Osteoblast (primary cell): ENCODE data around the gene KRTAP10-4. TPM values are rescaled to one million over a fixed set of nuclear protein-coding genes. Genes with fewer than 3 reads are reported as not detected.

Experiments used
- DNase-seq: peaks from one replicate; pipeline ENCODE4 v3.0.0; 2011; ENCODE audit warnings: low spot score, mixed read lengths; ENCODE audit not compliant: insufficient read length; ENCODE audit errors: missing footprints
- H2AFZ ChIP-seq: 2 replicates; pipeline ENCODE4 v1.6.0; 2011; ENCODE audit warnings: mild to moderate bottlenecking, low read length
- H3K27ac ChIP-seq: 2 replicates; pipeline ENCODE4 v1.5.1; 2011; ENCODE audit warnings: mild to moderate bottlenecking, low read depth, low read length, moderate library complexity
- H3K27me3 ChIP-seq: 2 replicates; pipeline ENCODE4 v1.6.0; 2012; ENCODE audit warnings: mild to moderate bottlenecking, control low read depth, inconsistent platforms, low read length, moderate library complexity; ENCODE audit not compliant: insufficient read depth
- H3K36me3 ChIP-seq: 2 replicates; pipeline ENCODE4 v1.5.1; 2011; ENCODE audit warnings: mild to moderate bottlenecking, low read length, control low read depth, moderate library complexity; ENCODE audit not compliant: insufficient read depth
- H3K4me1 ChIP-seq: 2 replicates; pipeline ENCODE4 v1.5.1; 2011; ENCODE audit warnings: mild to moderate bottlenecking, low read length, control low read depth, moderate library complexity; ENCODE audit not compliant: insufficient read depth
- H3K4me2 ChIP-seq: 2 replicates; pipeline ENCODE4 v1.6.0; 2011; ENCODE audit warnings: mild to moderate bottlenecking, low read length; ENCODE audit not compliant: insufficient read depth
- H3K4me3 ChIP-seq: fragments of 200-600 bp; sonication (generic); 3 replicates; pipeline ENCODE4 v1.5.1; 2012; ENCODE audit warnings: mild to moderate bottlenecking, low read length, inconsistent platforms; ENCODE audit not compliant: insufficient read depth
- H3K79me2 ChIP-seq: 2 replicates; pipeline ENCODE4 v1.6.0; 2012; ENCODE audit warnings: mild to moderate bottlenecking, low read length, control low read depth, inconsistent platforms; ENCODE audit not compliant: insufficient read depth
- H3K9me3 ChIP-seq: 2 replicates; pipeline ENCODE4 v1.5.1; 2011; ENCODE audit warnings: low read depth, low read length, control low read depth
- H4K20me1 ChIP-seq: 2 replicates; pipeline ENCODE4 v1.6.0; 2012; ENCODE audit warnings: mild to moderate bottlenecking, low read length, control low read depth; ENCODE audit not compliant: insufficient read depth
- total RNA-seq: library from RNA; depleted of rRNA; stranded (reverse); fragments of >200 nt; gene quantifications from 2 replicates; pipeline ENCODE4 v1.2.3, GENCODE V29; 2012
- TF ChIP-seq, protein P1 (sequence below): IDR thresholded peaks from 2 replicates; pipeline ENCODE4 v1.5.1; 2011; ENCODE audit warnings: mild to moderate bottlenecking, low read depth, low read length, moderate library complexity; ENCODE audit errors: extremely low read depth

The KRTAP10-4 gene
- total RNA-seq, 1 donor = not detected

DNA sequence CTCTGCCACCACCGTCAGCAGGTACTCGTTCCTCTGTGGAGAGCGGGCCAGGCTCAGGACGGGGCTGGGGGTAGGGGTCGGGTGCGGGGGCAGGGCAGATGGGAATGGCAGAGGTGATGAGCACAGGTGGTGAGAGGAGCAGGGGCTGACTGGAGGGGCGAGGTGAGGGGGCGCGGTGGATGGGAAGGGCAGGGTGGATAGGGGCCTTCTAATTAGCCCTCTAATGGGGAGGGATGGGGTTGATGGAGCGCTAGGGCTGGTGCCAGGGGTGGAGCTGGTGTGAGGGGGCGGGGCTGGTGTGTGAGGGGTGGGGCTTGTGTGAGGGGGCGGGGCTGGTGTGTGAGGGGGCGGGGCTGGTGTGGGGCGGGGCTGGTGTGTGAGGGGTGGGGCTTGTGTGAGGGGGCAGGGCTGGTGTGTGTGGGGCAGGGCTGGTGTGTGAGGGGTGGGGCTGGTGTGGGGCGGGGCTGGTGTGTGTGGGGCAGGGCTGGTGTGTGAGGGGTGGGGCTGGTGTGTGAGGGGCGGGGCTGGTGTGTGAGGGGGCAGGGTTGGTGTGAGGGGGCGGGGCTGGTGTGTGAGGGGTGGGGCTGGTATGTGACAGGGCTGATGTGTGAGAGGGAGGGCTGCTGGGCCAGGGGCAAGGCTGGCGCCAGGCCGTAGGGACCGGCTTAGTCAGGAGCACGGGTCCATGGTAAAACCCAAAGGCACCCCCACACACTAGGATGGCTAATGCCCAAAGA is 39.5 kb upstream of the KRTAP10-4 start:
- Histone ChIP-seq H3K4me2 (no peak overlapping the region), H3K27ac (no peak overlapping the region), H4K20me1 (no peaks in the 10 kb centered on the region), H2AFZ (no peak overlapping the region), H3K4me3 (no peak overlapping the region), H3K36me3 (no peaks in the 10 kb centered on the region), H3K4me1 (no peaks in the 10 kb centered on the region), H3K27me3 (no peaks in the 10 kb centered on the region), H3K9me3 (no peaks in the 10 kb centered on the region), H3K79me2 (no peaks in the 10 kb centered on the region)
- TF ChIP-seq, protein P1, sequence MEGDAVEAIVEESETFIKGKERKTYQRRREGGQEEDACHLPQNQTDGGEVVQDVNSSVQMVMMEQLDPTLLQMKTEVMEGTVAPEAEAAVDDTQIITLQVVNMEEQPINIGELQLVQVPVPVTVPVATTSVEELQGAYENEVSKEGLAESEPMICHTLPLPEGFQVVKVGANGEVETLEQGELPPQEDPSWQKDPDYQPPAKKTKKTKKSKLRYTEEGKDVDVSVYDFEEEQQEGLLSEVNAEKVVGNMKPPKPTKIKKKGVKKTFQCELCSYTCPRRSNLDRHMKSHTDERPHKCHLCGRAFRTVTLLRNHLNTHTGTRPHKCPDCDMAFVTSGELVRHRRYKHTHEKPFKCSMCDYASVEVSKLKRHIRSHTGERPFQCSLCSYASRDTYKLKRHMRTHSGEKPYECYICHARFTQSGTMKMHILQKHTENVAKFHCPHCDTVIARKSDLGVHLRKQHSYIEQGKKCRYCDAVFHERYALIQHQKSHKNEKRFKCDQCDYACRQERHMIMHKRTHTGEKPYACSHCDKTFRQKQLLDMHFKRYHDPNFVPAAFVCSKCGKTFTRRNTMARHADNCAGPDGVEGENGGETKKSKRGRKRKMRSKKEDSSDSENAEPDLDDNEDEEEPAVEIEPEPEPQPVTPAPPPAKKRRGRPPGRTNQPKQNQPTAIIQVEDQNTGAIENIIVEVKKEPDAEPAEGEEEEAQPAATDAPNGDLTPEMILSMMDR = no peak
- DNase-seq = peak; percentile 36

DNA sequence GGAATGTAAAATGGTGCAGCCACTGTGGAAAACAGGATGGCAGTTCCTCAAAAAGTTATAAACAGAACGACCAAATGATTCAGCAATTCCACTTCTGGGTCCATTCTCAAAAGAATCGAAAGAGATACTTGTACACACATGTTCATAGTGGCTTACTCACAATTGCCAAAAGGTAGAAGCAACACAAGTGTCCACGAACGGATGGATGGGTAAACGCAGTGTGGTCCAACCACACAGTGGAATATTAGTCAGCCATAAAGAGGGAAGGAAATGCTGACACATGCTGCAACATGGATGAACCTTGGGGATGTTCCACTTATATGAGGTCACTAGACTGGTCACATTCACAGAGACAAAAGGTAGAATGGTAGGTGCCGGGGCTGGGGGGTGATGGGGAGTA is 38.8 kb upstream of the KRTAP10-4 start:
- Histone ChIP-seq H4K20me1 (no peaks in the 10 kb centered on the region), H3K4me2 (no peak overlapping the region), H3K27me3 (no peaks in the 10 kb centered on the region), H2AFZ (no peak overlapping the region), H3K27ac (no peak overlapping the region), H3K4me1 (no peaks in the 10 kb centered on the region), H3K79me2 (no peaks in the 10 kb centered on the region), H3K36me3 (no peaks in the 10 kb centered on the region), H3K9me3 (no peaks in the 10 kb centered on the region), H3K4me3 (no peak overlapping the region)
- DNase-seq = no peak
- TF ChIP-seq, protein P1 = no peak

DNA sequence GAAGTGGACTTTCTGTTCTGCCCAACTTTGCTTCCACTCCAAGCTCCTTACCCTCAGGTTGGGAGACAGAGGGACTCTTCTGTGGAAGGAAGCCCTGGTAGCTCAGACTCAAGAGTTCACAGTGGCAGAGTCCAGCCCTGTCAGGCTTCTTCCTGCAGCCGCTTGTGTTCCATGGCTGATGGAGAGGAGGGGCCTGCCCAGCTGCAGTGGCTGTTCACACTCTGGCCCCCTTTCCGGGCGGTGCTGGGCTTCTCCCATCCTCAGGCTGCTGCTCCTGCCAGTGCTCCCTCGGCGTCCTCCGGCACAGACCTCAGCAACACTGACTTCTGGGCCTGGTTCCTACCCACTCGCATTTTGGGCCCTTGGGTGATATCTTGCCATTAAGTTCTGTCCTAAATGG is 37.6 kb upstream of the KRTAP10-4 start:
- H2AFZ ChIP-seq = no peak overlapping the region
- TF ChIP-seq, protein P1 = no peak
- H3K27ac ChIP-seq = no peak overlapping the region
- no peaks in the 10 kb centered on the region for H3K4me1 ChIP-seq
- no peaks in the 10 kb centered on the region for H3K27me3 ChIP-seq
- H4K20me1 ChIP-seq = no peaks in the 10 kb centered on the region
- H3K36me3 ChIP-seq = no peaks in the 10 kb centered on the region
- H3K4me2 ChIP-seq = no peak overlapping the region
- no peak overlapping the region for H3K4me3 ChIP-seq
- H3K79me2 ChIP-seq = no peaks in the 10 kb centered on the region
- no peaks in the 10 kb centered on the region for H3K9me3 ChIP-seq
- peak; percentile 50 for DNase-seq

DNA sequence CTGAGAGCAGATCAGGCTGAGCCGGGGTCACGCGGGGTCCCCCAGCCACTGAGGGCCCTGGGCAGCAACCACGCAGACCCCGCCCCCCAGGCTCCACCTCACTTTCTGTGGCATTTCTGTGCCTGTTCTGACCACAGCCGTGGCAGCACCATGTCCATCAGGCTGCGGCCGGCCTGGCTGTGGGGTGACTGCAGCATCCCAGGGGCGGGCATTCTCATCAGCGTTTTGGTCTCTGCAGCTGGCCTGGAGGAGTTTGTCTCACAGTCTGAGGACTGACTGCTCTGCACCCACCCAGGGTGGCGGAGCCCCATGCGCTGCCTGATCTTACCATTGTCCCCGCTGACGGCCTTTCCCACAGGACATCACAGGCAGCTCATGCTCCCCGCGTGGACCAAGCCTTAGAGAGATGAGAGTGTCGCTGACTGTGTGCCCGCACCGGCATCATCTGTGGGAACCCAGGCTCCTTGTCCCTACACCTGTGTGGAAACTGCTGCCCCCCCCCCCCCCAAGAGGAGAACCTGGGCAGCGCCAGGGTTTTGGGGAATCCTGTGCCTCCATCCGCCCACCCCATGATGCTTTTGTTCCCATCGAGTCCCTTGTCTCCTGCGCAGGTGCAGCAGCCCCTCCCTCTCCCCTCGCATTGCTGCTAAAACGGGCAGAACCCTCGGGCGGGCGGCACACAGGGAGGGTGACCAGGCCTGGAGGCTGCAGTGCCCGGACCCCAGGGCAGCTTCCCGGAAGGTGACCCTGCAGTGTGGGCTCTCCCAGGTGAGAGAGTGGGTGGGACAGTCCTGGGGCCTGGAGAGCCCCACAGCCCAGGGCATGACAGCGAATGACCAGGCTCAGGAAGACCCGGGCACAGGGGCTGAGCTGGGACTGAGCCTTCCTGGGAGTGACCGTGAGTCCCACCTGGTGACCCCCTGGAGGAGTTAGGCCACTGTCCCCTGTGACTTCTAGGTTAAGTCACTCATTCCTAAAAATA is 35.3 kb upstream of the KRTAP10-4 start:
- H3K79me2 ChIP-seq = no peaks in the 10 kb centered on the region
- TF ChIP-seq, protein P1 = no peak
- peak; percentile 56 for DNase-seq

More for the DNA sequence above, 35.3 kb upstream of the KRTAP10-4 start:
- H3K4me1 ChIP-seq = no peaks in the 10 kb centered on the region
- no peak overlapping the region for H3K4me2 ChIP-seq
- H3K27me3 ChIP-seq = no peaks in the 10 kb centered on the region
- no peak overlapping the region for H3K27ac ChIP-seq
- H4K20me1 ChIP-seq = no peaks in the 10 kb centered on the region
- no peaks in the 10 kb centered on the region for H3K9me3 ChIP-seq
- H3K36me3 ChIP-seq = no peaks in the 10 kb centered on the region
- no peak overlapping the region for H3K4me3 ChIP-seq
- H2AFZ ChIP-seq = no peak overlapping the region
